Endothelial cell of umbilical vein (primary cell): ENCODE measurements around the gene APOD. TPM values are rescaled to one million over a fixed set of nuclear protein-coding genes. Genes with fewer than 3 reads are reported as not detected.
A peak's percentile ranks its signal among the peaks of the same experiment; 100 is the strongest.
"Not testable (repeated sequence)": the region's sequence is repeated elsewhere in the genome, so short reads cannot be mapped to it uniquely, and the experiment has no call there.

Experiments used
- BruUV-seq: library from RNA; stranded (reverse); fragments of 400-500 nt; replicated peaks from 2 replicates; lab custom pipeline; 2021; lab: Mats Ljungman, UMichigan
- CTCF ChIA-PET: fragments of 300-600, 350-600 bp; sonication (Branson Sonifier 250); formaldehyde crosslinking; loops from one replicate; lab custom pipeline; 2021; ENCODE audit warnings: antibody characterized with exemption, inconsistent platforms; lab: Charles Lee
- POLR2A ChIA-PET: fragments of 300-600, 350-600 bp; sonication (Branson Sonifier 250); formaldehyde crosslinking; loops from one replicate; lab custom pipeline; 2021; ENCODE audit warnings: antibody characterized with exemption, inconsistent platforms; lab: Charles Lee
- DNase-seq: peaks from one replicate; pipeline ENCODE4 v3.0.0-alpha.2; 2011; ENCODE audit warnings: low read depth, low spot score
- FAIRE-seq: peaks from 2 replicates; lab custom pipeline; 2011; peaks lifted over from hg19 to GRCh38; lab: Jason Lieb, UNC
- H2AFZ ChIP-seq: 2 replicates; pipeline ENCODE4 v1.6.0; 2012; ENCODE audit warnings: low read depth, low read length, control low read depth, inconsistent platforms
- H3K27ac ChIP-seq: 2 replicates; pipeline ENCODE4 v1.5.1; 2011; ENCODE audit warnings: low read depth, mild to moderate bottlenecking, control low read depth, low read length, moderate library complexity; ENCODE audit not compliant: insufficient read depth
- H3K27me3 ChIP-seq, 2 experiments: 2 replicates each; pipeline versions ENCODE4 v1.6.0 to v1.6.1; 2011; ENCODE audit warnings: low read length in 2 of 2, mixed read lengths in 1 of 2; ENCODE audit not compliant: control insufficient read depth in 2 of 2, insufficient read depth in 2 of 2
- H3K36me3 ChIP-seq, 2 experiments: 2 replicates in 1 of 2; 3 replicates in 1 of 2; pipeline ENCODE4 v1.5.1; 2011; ENCODE audit warnings: low read length in 2 of 2, mild to moderate bottlenecking in 1 of 2, moderate library complexity in 1 of 2; ENCODE audit not compliant: control insufficient read depth in 2 of 2, insufficient read depth in 2 of 2; ENCODE audit errors: extremely low read depth in 1 of 2
- H3K4me1 ChIP-seq: 3 replicates; pipeline ENCODE4 v1.5.1; 2011; ENCODE audit warnings: mild to moderate bottlenecking, low read length; ENCODE audit not compliant: control insufficient read depth, insufficient read depth; ENCODE audit errors: extremely low read depth
- H3K4me2 ChIP-seq: 2 replicates; pipeline ENCODE4 v1.6.1; 2011; ENCODE audit warnings: low read length, control low read depth, mixed read lengths; ENCODE audit not compliant: insufficient read depth
- H3K4me3 ChIP-seq, 3 experiments: fragments of 200-600 bp in 1 of 3; sonication (generic), shearing (Covaris generic) in 1 of 3; replicated peaks in 1 of 3; 2 replicates each; pipeline ENCODE4 v1.5.1; 2011 to 2016; ENCODE audit warnings: control low read depth in 3 of 3, low read length in 3 of 3, mild to moderate bottlenecking in 2 of 3, inconsistent platforms in 1 of 3, low read depth in 1 of 3, moderate library complexity in 1 of 3; ENCODE audit not compliant: insufficient read depth in 1 of 3
- H3K79me2 ChIP-seq: 2 replicates; pipeline ENCODE4 v1.6.0; 2012; ENCODE audit warnings: low read length, inconsistent platforms; ENCODE audit not compliant: control insufficient read depth, insufficient read depth
- H3K9ac ChIP-seq: replicated peaks from 2 replicates; pipeline ENCODE3; 2011; ENCODE audit warnings: low read length, control low read depth; ENCODE audit not compliant: insufficient read depth; ENCODE audit errors: extremely low read depth
- H3K9me1 ChIP-seq: replicated peaks from 3 replicates; pipeline ENCODE4 v1.6.0; 2011; ENCODE audit warnings: mild to moderate bottlenecking, low read length; ENCODE audit not compliant: control insufficient read depth, insufficient read depth; ENCODE audit errors: extremely low read depth
- H3K9me3 ChIP-seq: replicated peaks from 2 replicates; pipeline ENCODE4 v1.5.1; 2012; ENCODE audit warnings: low read length, inconsistent platforms; ENCODE audit not compliant: control insufficient read depth, insufficient read depth
- H4K20me1 ChIP-seq: replicated peaks from 2 replicates; pipeline ENCODE3; 2011; ENCODE audit warnings: mild to moderate bottlenecking, low read length; ENCODE audit not compliant: control insufficient read depth, insufficient read depth; ENCODE audit errors: extremely low read depth
- dilution Hi-C: fragments of 300-500 bp; cut with MboI; formaldehyde crosslinking; loops from one replicate; pipeline ENCODE4 v1.15.0; 2019; ENCODE audit warnings: low sequenced_read_pairs; ENCODE audit not compliant: extremely low pct_ligation_motif_present
- intact Hi-C: fragments of 100-400 bp; cut with micrococcal nuclease; formaldehyde crosslinking; loops from one replicate; pipeline ENCODE4 v1.10.0; 2022
- polyA plus RNA-seq, 4 experiments: library from polyadenylated mRNA; depleted of rRNA in 3 of 4; stranded (reverse) in 3 of 4; unstranded in 1 of 4; fragments of >200 nt; gene quantifications; 2 replicates each; pipeline versions ENCODE4 v1.2.1 to v1.2.3, GENCODE V29; 2011 to 2012; ENCODE audit warnings: missing spikeins in 1 of 4
- total RNA-seq: library from RNA; stranded (reverse); gene quantifications from 2 replicates; pipeline ENCODE4 v1.2.3, GENCODE V29; 2021

The APOD gene
- total and polyA plus RNA-seq, 2 donors (not counting 3 experiments of a cell fraction or from before 2014, with no cell fraction given): 2.2 to 2.9 TPM

- H3K27me3 ChIP-seq, intact Hi-C loops, H3K36me3 ChIP-seq, dilution Hi-C loops, DNase-seq, POLR2A ChIA-PET, H3K9ac ChIP-seq, H3K4me3 ChIP-seq, CTCF ChIA-PET, H3K4me2 ChIP-seq, H3K79me2 ChIP-seq, H3K9me3 ChIP-seq, H3K27ac ChIP-seq, H2AFZ ChIP-seq, H3K9me1 ChIP-seq, H3K4me1 ChIP-seq, H4K20me1 ChIP-seq, BruUV-seq: not testable (repeated sequence)
- peak; percentile 69 for FAIRE-seq
Measured at GRCh38 chr3:195629682-195630081, 45.9 kb upstream of the APOD start.

GRCh38 chr3:195628386-195628920 lies 44.7 kb upstream of the APOD start:
- H3K9ac ChIP-seq, H3K36me3 ChIP-seq, CTCF ChIA-PET, H3K4me3 ChIP-seq, H3K9me3 ChIP-seq, H3K27ac ChIP-seq, DNase-seq, intact Hi-C loops, BruUV-seq, H4K20me1 ChIP-seq, H2AFZ ChIP-seq, H3K9me1 ChIP-seq, H3K27me3 ChIP-seq, H3K4me2 ChIP-seq, dilution Hi-C loops, H3K4me1 ChIP-seq, H3K79me2 ChIP-seq, FAIRE-seq, POLR2A ChIA-PET: not testable (repeated sequence)

GRCh38 chr3:195627515-195628385 lies 44.0 kb upstream of the APOD start:
- H3K27me3 ChIP-seq, H3K4me1 ChIP-seq, POLR2A ChIA-PET, H3K27ac ChIP-seq, H3K4me3 ChIP-seq, DNase-seq, H3K79me2 ChIP-seq, intact Hi-C loops, H3K9ac ChIP-seq, CTCF ChIA-PET, H3K9me1 ChIP-seq, H3K36me3 ChIP-seq, H3K9me3 ChIP-seq, dilution Hi-C loops, H4K20me1 ChIP-seq, BruUV-seq, H2AFZ ChIP-seq, H3K4me2 ChIP-seq: not testable (repeated sequence)
- peak; percentile 47 for FAIRE-seq
